Measurements from ENCODE around the gene NCK2. TPM values are rescaled to one million over a fixed set of nuclear protein-coding genes. Genes with fewer than 3 reads are reported as not detected.

The NCK2 gene
- total and polyA plus RNA-seq, 7 donors, result 26.5 to 111 (median 40.1) TPM

DNA sequence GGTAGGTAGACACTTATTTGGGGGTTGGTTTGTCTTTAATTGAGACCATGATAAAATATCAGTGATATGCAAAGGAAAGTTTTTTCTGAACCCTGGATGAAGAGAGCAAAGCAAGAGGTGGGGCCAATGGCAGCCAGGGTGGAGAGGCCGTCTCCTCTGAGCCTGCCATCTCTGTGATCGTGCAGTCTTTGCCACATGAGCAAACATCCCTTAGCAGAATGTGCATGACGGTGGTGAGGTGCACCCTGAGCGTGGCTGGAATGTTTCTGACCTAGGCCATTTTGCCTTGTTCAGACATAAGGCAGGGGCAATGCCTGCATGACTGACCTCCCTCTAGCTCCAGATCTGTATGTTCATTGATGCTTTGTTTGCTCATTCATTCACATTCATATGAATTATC lies 6.0 kb downstream of the NCK2 start:
- Histone ChIP-seq H3K4me1 (peaks cover 90% of the 10 kb centered on the region), H3K9me3 (no peaks in the 10 kb centered on the region), H3K27ac (no peak overlapping the region), H3K36me3 (ENCODE audit: insufficient read depth in 1 of 2, low read depth in 1 of 2) (no peaks in the 10 kb centered on the region), H3K4me3 (no peak overlapping the region), H3K27me3 (ENCODE audit: insufficient read depth in 3 of 3, low read length in 2 of 3) (no peaks in the 10 kb centered on the region)
- intact Hi-C loops (cut with DNase I), result no loop called here
- TF ChIP-seq, protein P1, sequence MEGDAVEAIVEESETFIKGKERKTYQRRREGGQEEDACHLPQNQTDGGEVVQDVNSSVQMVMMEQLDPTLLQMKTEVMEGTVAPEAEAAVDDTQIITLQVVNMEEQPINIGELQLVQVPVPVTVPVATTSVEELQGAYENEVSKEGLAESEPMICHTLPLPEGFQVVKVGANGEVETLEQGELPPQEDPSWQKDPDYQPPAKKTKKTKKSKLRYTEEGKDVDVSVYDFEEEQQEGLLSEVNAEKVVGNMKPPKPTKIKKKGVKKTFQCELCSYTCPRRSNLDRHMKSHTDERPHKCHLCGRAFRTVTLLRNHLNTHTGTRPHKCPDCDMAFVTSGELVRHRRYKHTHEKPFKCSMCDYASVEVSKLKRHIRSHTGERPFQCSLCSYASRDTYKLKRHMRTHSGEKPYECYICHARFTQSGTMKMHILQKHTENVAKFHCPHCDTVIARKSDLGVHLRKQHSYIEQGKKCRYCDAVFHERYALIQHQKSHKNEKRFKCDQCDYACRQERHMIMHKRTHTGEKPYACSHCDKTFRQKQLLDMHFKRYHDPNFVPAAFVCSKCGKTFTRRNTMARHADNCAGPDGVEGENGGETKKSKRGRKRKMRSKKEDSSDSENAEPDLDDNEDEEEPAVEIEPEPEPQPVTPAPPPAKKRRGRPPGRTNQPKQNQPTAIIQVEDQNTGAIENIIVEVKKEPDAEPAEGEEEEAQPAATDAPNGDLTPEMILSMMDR (IDR thresholded peaks at IDR 0.05), result no peak
- no peak for ATAC-seq
- DNase-seq, result no peak
- 92 to 100% (median 99%) methylated on average over 4 of the region's 4 CpGs for WGBS, 3 donors

DNA sequence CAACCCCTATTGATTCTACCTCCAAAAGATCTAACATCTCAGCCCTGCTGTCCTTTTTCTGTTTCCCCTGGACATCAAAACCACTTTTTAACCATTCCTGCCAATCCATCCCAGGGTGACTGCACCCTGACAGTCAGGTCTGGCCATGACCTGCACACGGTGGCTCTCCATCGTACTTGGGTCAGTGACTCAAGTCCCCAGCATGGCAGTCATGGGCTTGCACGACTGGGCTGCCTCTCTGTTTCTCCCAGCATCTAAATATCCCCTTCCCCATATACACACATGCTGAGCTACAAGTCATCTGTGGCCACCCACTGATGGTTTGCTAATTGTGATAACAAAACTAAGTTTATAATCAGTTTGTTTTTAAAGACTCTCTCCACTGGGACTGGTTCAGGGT lies 6.6 kb downstream of the NCK2 start:
- TF ChIP-seq, protein P1 (IDR thresholded peaks at IDR 0.05), result no peak
- no peak for DNase-seq
- H3K27me3 ChIP-seq (ENCODE audit: insufficient read depth in 3 of 3, low read length in 2 of 3), result no peaks in the 10 kb centered on the region
- no peak overlapping the region for H3K4me3 ChIP-seq
- intact Hi-C loops (cut with DNase I), result no loop called here
- no peaks in the 10 kb centered on the region for H3K9me3 ChIP-seq
- H3K4me1 ChIP-seq, result peaks cover 90% of the 10 kb centered on the region
- no peak overlapping the region for H3K27ac ChIP-seq
- WGBS, 3 donors, result 85 to 90% (median 88%) methylated on average over 3 of the region's 3 CpGs
- no peak for ATAC-seq
- no peaks in the 10 kb centered on the region for H3K36me3 ChIP-seq (ENCODE audit: insufficient read depth in 1 of 2, low read depth in 1 of 2)

DNA sequence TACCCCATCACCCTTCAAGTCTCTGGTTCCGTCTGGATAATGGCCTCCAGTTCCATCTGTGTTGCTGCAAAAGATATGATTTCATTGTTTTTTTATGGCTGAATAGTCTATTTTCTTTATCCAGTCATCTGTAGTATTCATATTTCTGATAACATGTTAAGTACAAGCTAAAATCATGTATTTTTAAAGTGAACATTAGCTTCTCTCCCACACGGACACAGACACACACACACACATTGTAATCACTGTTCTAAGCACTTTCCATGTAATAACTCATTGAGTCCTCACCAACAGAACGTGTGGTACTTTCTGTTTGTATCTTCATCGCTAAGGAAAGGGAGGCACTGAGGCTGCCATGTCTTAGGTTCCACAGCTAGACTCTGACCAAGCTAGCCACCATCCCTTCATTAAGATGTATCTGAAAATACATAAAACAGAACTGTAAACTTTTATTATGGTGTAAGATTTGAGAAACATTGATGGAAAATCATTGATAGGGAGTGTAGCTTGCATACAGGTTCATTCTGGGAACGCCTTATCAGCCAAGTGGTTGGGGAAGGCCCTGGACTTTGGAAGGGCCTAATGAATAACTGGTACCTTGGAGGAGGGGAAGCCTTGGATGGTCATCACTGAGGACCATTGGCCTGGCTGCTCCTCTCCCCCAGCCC lies 8.1 kb downstream of the NCK2 start:
- DNase-seq, result no peak
- Histone ChIP-seq H3K27me3 (ENCODE audit: insufficient read depth in 3 of 3, low read length in 2 of 3) (no peaks in the 10 kb centered on the region), H3K9me3 (no peaks in the 10 kb centered on the region), H3K36me3 (ENCODE audit: insufficient read depth in 1 of 2, low read depth in 1 of 2) (no peaks in the 10 kb centered on the region), H3K4me1 (peaks cover 78% of the 10 kb centered on the region), H3K27ac (no peak overlapping the region), H3K4me3 (no peak overlapping the region)
- 82 to 89% (median 87%) methylated on average over 5 of the region's 5 CpGs for WGBS, 3 donors
- intact Hi-C loops (cut with DNase I), result no loop called here
- TF ChIP-seq, protein P1 (IDR thresholded peaks at IDR 0.05), result no peak
- no peak for ATAC-seq

DNA sequence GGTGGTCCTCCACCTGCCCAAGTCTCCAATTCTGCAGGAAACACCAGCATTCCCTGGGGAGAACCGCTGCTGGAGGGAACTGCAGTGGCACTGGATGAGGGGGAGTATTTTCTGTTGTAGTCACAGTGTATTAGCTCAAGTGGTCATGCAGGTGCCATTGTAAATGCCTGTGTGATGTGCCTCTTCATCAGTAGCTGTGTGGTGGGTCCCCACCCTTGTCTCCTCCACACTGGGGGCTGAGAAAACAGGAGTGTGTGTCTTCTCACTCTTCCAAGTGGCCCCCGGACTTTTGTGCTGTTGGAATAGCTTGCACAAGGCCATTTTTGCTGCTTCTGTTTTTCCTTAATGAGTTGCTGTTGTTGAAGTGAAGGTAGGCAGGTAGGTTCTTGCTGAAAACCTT lies 8.7 kb downstream of the NCK2 start:
- DNase-seq, result no peak
- WGBS, 3 donors, result 49 to 95% (median 92%) methylated on average over 2 of the region's 2 CpGs
- intact Hi-C loops (cut with DNase I), result no loop called here
- TF ChIP-seq, protein P1 (IDR thresholded peaks at IDR 0.05), result no peak
- H3K4me3 ChIP-seq, result no peak overlapping the region
- no peak for ATAC-seq
- no peaks in the 10 kb centered on the region for H3K27me3 ChIP-seq (ENCODE audit: insufficient read depth in 3 of 3, low read length in 2 of 3)
- no peak overlapping the region for H3K27ac ChIP-seq
- H3K36me3 ChIP-seq (ENCODE audit: insufficient read depth in 1 of 2, low read depth in 1 of 2), result no peaks in the 10 kb centered on the region
- no peaks in the 10 kb centered on the region for H3K9me3 ChIP-seq
- H3K4me1 ChIP-seq, result peaks cover 74% of the 10 kb centered on the region

DNA sequence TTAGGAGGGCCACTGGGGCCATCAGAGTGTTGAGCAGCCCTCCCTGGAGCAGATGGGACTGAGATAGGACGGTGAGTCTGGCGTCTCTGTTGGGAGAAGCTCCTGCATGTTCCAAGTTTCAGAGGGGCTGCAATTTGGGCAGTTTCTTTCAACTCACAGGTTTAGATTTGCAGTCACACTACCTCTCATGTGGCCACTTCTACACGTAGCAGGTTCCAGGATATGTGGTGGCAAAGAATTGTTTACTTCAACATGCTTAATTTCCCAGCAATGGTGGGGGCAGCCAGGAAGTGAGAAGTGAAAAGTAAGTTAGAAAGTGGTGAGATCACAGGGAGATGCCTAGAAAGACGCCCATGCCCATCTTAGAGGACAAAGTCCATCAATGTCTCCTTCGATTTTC lies 9.3 kb downstream of the NCK2 start:
- intact Hi-C loops (cut with DNase I), result no loop called here
- Histone ChIP-seq H3K27ac (no peak overlapping the region), H3K4me1 (peaks cover 68% of the 10 kb centered on the region), H3K9me3 (no peaks in the 10 kb centered on the region), H3K36me3 (ENCODE audit: insufficient read depth in 1 of 2, low read depth in 1 of 2) (no peaks in the 10 kb centered on the region), H3K27me3 (ENCODE audit: insufficient read depth in 3 of 3, low read length in 2 of 3) (no peaks in the 10 kb centered on the region), H3K4me3 (no peak overlapping the region)
- WGBS, 3 donors, result 44 to 63% (median 51%) methylated on average over 5 of the region's 5 CpGs
- TF ChIP-seq, protein P1 (IDR thresholded peaks at IDR 0.05), result no peak
- ATAC-seq (no peak), DNase-seq (no peak)

Data from psoas muscle (tissue), 8 donors.